ENCODE measurements around the gene GCAT. TPM values are rescaled to one million over a fixed set of nuclear protein-coding genes. Genes with fewer than 3 reads are reported as not detected.

Gene GCAT
- total RNA-seq, 1 donor from 2014 or later = 42.7 TPM

DNA sequence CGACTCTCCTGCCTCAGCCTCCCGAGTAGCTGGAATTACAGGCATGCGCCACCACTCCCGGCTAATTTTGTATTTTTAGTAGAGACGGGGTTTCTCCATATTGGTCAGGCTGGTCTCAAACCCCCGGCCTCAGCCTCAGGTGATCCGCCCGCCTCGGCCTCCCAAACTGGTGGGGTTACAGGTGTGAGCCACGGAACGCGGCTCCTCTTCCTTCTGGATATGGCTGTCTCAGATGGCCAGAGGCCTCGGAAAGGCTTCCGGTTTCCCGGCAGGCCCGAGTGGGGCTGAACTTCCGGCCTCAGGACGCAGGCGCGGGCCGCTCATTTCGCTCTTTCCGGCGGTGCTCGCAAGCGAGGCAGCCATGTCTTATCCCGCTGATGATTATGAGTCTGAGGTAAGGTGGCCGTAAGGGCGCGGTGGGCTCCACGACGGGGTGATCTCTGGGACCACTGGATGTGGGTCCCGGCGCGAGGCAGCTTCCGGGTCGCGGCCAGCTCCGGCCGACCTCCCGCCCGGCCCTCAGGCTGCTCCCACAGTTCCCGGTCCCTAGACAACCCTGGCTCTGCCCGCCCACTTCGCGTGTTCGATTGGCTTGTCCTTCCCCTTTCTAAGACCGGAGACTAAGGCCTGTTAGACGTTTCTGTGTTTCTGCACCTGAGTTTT, 41.5 kb downstream of the GCAT start, which contains the start of gene EIF3L:
Gene EIF3L (plus strand): TSS at position 331 of the 663 bp plus-strand sequence. CDS start 31 bp downstream, at position 362.
- peaks cover 33% of the 10 kb centered on the region for H3K36me3 ChIP-seq
- peak; percentile 89 for DNase-seq
- intact Hi-C loops (cut with micrococcal nuclease) = no loop called here

DNA sequence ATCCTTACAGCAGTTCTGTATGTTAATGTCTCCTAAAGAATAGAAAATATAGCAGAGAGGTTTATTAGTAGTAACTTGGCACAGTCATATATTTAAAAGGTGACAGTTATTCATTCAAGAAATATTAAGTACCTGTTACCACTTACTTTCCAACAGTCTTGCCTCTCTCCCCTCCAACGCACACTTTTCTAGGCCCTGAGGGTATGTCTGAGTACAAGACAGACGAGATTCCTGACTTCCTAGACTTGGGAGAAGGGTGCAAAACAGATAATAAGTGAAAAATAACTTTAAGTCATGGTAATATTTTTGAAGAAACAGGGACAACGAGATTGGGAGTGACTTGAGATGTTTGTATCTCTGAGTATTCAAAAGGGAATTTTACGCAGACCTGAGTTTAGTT, 43.1 kb downstream of the GCAT start:
- H3K9me3 ChIP-seq (replicated peaks) = no peaks in the 10 kb centered on the region
- H3K36me3 ChIP-seq = peaks cover 49% of the 10 kb centered on the region
- no peak overlapping the region for H3K27ac ChIP-seq (replicated peaks)
- no peaks in the 10 kb centered on the region for H3K27me3 ChIP-seq (ENCODE audit: low read depth)
- TF ChIP-seq, protein P1, sequence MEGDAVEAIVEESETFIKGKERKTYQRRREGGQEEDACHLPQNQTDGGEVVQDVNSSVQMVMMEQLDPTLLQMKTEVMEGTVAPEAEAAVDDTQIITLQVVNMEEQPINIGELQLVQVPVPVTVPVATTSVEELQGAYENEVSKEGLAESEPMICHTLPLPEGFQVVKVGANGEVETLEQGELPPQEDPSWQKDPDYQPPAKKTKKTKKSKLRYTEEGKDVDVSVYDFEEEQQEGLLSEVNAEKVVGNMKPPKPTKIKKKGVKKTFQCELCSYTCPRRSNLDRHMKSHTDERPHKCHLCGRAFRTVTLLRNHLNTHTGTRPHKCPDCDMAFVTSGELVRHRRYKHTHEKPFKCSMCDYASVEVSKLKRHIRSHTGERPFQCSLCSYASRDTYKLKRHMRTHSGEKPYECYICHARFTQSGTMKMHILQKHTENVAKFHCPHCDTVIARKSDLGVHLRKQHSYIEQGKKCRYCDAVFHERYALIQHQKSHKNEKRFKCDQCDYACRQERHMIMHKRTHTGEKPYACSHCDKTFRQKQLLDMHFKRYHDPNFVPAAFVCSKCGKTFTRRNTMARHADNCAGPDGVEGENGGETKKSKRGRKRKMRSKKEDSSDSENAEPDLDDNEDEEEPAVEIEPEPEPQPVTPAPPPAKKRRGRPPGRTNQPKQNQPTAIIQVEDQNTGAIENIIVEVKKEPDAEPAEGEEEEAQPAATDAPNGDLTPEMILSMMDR (IDR thresholded peaks at IDR 0.05; ENCODE audit: borderline replicate concordance) = no peak
- no peak overlapping the region for H3K4me3 ChIP-seq
- peaks cover 73% of the 10 kb centered on the region for H3K4me1 ChIP-seq
- DNase-seq = no peak
- intact Hi-C loops (cut with micrococcal nuclease) = no loop called here

More for the DNA sequence above, 41.5 kb downstream of the GCAT start, which contains the start of gene EIF3L:
- Histone ChIP-seq H3K4me3 (peak within 1 kb of the TSS; percentile 80), H3K27me3 (ENCODE audit: low read depth) (no peaks in the 10 kb centered on the region), H3K4me1 (peaks cover 64% of the 10 kb centered on the region), H3K9me3 (replicated peaks) (no peaks in the 10 kb centered on the region), H3K27ac (replicated peaks) (peak within 1 kb of the TSS; percentile 93)
- TF ChIP-seq, protein P1 (IDR thresholded peaks at IDR 0.05; ENCODE audit: borderline replicate concordance) = no peak

DNA sequence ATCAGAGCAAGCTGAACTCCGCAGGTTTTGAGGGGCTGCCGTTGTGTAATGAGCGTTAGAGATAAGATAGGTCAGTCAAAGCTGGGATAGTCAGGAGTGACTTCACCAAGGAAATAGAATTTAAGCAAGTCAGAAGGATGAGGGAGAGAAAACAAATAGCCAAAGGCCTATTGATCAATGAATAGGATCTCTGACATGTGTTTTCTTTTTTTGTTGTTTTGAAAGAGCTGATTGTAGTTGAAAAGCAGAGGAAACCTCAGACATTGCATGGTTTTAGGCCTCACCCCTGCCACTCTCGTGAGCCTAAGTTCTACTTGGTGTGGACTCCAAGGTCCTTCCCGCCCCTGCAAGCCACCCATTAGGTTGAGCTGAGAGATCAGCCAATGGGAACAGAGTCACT, 44.7 kb downstream of the GCAT start:
- Histone ChIP-seq H3K36me3 (peaks cover 65% of the 10 kb centered on the region), H3K4me1 (peaks cover 73% of the 10 kb centered on the region), H3K4me3 (no peak overlapping the region), H3K27me3 (ENCODE audit: low read depth) (no peaks in the 10 kb centered on the region), H3K27ac (replicated peaks) (no peak overlapping the region), H3K9me3 (replicated peaks) (no peaks in the 10 kb centered on the region)
- DNase-seq = no peak
- intact Hi-C loops (cut with micrococcal nuclease) = no loop called here
- TF ChIP-seq, protein P1 (IDR thresholded peaks at IDR 0.05; ENCODE audit: borderline replicate concordance) = no peak

DNA sequence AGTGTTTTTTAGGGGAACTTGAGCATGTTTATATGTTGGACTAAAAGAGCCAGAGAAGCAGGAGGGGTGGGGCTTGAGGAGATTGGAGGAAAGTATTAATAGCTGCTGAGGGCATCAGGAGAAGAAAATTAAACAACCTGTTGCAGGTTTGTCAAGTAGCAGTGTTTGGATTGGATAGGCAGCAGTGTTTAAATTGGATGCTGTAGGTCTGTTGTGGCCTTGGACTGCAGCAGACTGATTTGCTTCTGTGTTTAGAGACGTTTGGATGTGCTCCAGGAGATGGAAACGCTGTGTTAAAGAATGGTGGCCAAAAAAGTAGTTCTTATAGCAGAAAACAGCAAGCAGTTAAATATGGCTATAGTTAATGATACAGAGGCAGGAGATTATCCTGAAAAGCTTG, 47.2 kb downstream of the GCAT start:
- Histone ChIP-seq H3K4me3 (no peak overlapping the region), H3K9me3 (replicated peaks) (no peaks in the 10 kb centered on the region), H3K27ac (replicated peaks) (no peak overlapping the region), H3K4me1 (peaks cover 65% of the 10 kb centered on the region), H3K27me3 (ENCODE audit: low read depth) (no peaks in the 10 kb centered on the region), H3K36me3 (peaks cover 90% of the 10 kb centered on the region)
- intact Hi-C loops (cut with micrococcal nuclease) = no loop called here
- TF ChIP-seq, protein P1 (IDR thresholded peaks at IDR 0.05; ENCODE audit: borderline replicate concordance) = no peak
- DNase-seq = no peak

DNA sequence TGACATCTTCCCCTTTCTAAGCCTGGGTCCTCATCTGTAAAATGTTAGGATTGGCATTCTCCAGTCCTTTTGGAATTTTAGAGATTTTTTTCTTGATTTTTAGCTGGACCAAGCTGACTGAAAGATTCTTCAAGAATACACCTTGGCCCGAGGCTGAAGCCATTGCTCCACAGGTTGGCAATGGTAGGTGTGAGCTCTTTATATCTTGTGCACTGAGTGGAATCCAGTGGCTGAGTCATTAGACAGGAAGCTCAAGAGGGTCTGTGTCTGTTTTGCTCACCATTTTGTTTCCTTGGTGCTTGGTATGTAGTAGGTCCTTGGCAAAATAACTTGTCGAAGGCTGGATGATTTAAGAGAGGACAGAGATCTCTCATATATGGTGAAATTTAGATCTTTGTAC, 47.7 kb downstream of the GCAT start:
- Histone ChIP-seq H3K27me3 (ENCODE audit: low read depth) (no peaks in the 10 kb centered on the region), H3K4me1 (peaks cover 65% of the 10 kb centered on the region), H3K27ac (replicated peaks) (no peak overlapping the region), H3K4me3 (no peak overlapping the region), H3K9me3 (replicated peaks) (no peaks in the 10 kb centered on the region), H3K36me3 (peaks cover 95% of the 10 kb centered on the region)
- TF ChIP-seq, protein P1 (IDR thresholded peaks at IDR 0.05; ENCODE audit: borderline replicate concordance) = no peak
- no peak for DNase-seq
- intact Hi-C loops (cut with micrococcal nuclease) = no loop called here
